HG02840 (cell line): ENCODE measurements around the gene TNNT3.
"Not testable (repeated sequence)": the region's sequence is repeated elsewhere in the genome, so short reads cannot be mapped to it uniquely, and the experiment has no call there.

ENCODE experiments used
- ATAC-seq: cut with Tn5 transposase; IDR thresholded peaks from one replicate; pipeline ENCODE4 v1.9.1; 2021; ENCODE audit warnings: mild to moderate bottlenecking, moderate library complexity, moderate number of reproducible peaks; ENCODE audit not compliant: unreplicated experiment, low FRiP score

The TNNT3 gene

GRCh38 chr11:1880746-1881441, 38.6 kb upstream of the TNNT3 start:
- ATAC-seq = no peak

- no peak for ATAC-seq
Observed at GRCh38 chr11:1881442-1882264, 37.9 kb upstream of the TNNT3 start.

DNA sequence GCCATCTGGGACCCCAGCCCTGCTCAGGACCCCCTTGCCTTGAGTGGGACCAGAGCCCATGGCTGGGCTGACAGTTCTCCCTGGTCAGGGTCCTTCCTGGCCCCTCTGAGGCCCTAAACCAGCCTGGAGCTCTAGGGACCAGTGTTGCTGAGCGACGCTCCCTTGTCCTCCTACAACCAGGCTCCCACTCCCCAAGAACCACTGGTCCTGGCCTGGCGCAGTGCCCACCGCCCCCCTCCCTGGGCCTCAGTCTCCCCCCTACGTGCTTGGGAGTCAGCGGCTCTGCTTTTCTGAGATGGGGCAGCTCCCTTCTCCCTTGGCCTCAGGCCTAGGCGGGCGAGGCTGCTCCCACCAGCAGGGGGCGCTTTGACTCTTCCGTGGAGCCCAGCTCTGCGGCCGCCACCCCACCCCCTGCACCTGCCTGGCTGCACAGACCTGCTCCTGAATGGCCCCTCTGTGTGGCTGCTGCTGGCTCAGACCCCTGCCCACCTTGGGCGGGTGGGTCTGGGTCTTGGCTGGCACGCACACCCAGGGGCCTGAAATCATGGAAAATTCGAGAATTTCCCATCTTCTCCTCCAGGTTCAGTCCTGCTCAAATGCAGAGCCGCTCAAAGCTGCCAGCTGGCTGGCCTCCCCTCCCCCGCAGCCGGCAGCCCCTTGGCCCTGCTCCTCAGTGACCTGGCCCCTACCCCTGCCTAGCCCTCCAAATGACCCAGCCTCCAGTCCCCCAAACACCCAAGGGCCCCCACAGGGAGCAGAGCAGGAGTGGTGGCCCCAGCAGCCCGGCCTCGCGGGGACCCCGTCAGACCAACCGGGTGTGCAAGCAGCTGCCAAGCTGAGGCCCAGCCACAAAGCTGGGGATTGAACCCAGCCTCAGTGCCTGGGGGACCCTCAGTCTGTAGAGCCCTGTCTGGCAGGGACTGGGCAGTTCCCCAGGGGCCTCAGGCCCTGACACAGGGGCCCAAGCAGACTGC, 37.0 kb upstream of the TNNT3 start:
- no peak for ATAC-seq

DNA sequence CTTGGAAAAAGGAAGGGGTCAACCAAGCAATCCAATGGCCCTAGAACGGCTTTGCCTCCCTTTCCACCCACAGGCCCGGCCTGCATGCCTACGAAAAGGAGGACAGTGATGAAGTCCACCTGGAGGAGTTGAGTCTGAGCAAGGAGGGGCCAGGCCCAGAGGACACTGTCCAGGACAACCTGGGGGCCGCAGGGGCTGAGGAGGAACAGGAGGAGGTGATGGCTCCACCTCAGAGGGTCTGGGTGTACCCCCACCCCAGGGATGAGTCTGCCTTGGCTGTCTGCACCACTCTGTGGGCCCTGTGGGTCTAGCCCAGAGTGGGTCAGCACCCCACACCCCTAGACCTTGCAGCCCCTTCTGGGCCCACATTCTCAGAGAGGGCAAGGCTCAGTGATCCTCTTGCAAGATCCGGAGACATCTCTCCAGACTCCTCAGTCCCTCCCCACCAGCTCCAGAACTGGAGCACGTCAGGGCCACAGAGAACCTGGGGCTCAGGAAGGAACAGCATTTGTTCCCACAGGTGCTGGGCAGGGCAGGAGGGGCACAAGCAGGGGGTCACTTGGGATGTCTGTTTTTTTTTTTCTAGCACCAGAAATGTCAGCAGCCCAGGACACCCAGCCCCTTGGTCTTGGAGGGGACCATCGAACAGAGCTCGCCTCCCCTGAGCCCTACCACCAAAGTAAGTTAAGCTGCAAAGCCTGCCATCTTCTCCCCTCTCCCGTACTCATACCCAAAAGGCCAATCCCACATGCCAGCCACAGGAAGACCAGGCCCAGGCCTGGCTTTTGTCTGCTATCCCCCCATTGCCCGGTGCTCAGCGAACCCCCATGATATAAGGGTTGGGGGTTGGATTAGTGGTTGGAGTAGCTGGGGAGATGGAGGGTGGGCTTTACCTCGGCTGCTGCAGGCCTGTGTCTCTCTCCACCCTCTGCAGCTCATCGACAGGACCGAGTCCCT, 35.9 kb upstream of the TNNT3 start:
- ATAC-seq = no peak

DNA sequence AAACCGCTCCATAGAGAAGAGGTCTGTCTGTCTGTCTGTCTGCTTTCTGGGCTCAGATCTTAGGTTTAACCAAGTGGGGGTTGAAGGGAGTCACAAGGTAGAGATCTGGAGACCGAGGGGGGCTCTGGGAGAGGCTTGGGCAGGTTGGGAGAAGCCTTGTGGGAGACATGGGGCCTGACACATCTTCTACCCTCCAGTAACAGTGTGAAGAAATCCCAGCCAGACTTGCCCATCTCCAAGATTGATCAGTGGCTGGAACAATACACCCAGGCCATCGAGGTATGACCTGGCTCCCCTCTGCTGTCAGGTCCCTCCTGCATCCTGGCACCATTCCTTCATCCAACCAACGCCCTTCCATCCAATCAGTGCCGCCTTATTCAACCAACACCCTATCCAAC, 35.2 kb upstream of the TNNT3 start:
- ATAC-seq = no peak

DNA sequence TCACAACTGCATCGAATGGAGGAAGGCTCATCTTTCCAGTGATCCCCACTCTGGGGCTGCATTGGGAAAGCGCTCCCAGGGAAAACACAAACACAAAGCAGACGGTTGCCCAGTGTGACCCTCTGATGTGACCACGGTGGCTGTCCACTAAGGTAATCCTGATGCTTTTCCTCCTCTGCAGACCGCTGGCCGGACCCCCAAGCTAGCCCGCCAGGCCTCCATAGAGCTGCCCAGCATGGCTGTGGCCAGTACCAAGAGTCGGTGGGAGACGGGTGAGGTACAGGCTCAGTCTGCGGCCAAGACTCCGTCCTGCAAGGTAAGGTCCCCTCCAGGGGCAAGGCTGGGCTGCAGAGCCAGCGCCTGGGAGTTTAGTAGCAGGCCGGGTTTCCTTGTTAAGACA, 33.0 kb upstream of the TNNT3 start:
- ATAC-seq = not testable (repeated sequence)

DNA sequence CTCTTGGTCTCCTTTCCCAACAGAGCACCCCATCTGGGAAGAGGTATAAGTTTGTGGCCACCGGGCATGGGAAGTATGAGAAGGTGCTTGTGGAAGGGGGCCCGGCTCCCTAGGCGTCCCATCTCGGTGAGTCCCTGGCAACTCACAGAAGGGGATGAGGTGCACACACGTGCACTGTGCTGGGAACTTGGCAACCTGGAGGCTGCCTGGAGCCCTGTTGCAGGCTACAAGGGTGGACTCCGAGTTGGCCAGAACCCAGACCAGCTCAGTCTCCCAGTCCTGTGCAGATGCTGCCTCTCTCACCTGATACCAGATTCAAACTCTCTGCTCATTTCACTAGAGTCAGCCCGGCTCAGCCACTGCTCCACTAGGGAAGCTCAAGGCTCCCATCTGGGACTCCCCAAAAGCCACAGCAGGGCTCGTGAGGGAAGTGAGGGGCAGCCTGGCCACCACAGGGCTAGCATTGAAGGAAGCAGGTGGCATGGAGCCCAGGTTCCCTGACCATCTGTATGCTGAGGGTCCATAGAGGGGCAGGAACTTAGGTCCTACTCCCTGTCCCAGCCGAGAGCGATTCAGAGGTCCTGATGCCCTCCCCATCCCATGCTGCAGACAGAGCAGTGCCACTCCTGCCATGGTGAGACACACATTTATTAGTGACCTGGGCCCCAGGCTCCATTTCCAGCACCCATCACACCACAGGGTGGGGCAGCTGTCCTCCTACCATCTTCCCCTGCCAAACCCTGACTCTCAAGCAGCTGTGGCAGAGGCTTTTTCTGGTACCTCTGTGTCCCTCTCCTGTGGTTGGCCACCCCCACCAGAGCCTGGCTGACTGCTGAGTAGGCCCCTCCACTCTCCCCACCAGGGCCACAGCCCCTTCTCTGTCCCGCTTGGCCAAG, 31.8 kb upstream of the TNNT3 start:
- no peak for ATAC-seq

- no peak for ATAC-seq
Observed at GRCh38 chr11:1888347-1888753, 31.2 kb upstream of the TNNT3 start.

- no peak for ATAC-seq
Observed at GRCh38 chr11:1888811-1889210, 30.7 kb upstream of the TNNT3 start.

GRCh38 chr11:1889224-1889930, 30.1 kb upstream of the TNNT3 start:
- ATAC-seq = no peak

DNA sequence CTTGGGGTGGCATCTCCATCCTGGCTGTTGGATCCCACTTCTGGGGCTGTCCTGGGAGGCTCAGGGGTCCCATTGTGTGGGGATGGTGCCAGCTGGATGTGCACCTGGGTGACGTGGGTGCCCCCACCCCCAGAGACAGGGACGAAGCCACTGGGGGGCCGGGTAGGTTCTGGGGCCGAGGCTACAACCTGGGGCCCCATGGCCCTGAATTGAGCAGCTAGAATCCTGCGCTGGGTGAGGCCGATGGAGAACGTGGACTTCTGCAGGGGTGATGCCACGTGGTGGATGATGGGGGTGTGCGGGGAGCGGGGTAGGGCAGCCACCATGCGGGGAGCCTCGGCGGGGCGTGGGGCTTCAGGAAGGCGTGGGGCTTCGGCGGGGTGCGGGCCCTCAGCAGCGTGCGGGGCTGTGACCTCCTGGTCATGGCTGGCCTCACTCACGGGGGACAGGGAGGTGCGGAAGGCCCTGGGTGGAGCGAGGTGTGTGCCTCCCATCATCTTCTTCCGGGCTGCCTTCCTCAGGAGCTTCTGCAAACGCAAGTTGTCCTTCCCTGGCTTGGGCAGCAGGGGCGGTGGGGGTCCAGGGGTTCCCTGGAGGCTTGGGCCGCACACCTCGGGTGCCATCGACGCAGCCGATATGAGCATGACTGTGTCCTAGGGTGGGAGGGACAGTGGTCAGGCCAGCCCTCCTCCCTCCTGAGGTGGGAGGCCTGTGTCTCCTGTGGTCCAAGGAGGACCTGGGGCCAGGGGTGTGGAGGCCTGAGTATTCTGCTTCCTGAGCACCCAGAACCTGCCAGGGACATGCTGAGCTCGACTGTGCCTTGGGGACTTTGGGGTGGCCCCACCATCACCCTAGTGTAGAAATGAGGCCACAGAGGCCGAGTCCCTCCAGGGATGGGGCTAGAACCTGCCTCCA, 29.3 kb upstream of the TNNT3 start:
- no peak for ATAC-seq

DNA sequence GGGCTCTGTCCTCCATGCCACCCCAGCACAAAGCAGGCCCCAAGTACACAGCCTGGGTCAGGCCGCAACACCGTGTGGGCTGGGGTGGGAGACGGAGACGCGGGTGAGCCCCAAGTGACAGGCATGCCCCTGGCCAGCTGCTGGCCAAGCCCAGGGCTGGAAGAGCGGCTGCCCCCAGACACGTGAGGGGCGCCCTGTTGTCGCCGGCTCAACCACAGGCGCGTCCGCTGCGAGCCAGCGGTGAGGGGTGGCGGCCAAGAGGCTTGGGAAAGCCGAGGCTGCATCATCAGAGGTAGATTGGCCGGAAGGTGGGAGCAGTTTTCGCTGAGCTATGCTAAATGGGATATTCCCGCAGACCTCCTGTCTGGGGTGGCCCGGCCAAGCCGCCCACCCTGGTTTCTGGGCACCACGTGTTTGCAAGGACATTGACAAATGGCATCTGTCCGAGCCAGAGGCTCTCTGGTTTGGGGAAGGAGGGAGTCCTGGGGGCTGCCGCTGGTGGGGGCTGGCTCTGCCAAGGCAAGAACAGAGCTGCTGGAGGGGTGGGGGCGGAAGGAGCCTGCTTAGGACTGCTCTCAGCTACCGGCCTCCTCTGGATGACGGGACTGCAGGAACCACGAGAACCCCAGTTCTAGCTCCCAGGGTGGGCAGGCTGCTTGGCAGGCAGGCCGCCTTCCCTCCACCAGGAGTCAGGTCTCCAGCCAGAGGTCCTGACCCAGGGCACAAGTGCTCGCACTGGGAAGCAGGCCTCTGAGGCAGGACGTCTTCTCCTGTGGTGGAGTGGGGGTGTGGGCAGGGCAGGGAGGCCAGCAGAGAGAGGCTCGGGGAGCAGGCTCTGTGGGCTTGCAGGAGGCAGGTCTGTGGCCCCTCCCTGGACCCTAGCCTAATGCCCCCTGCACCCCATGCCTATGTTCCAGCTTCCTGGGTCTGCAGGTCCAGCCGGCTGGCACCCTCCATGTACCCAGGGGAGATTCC, 28.4 kb upstream of the TNNT3 start:
- ATAC-seq = no peak

DNA sequence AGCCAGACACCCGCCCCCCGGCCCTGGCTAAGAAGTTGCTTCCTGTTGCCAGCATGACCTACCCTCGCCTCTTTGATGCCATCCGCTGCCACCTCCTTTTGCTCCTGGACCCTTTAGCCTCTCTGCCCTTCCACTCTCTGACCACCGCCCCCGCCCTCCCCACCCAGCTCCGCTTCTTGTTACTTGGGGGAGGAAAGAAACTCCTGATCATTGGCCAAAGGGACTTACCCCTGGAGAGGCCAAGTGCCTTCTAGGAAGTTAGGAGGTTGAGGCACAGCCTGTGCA, 27.7 kb upstream of the TNNT3 start, which contains the start of gene PRR33:
Gene PRR33 (minus strand): TSS at position 65 of the 285 bp plus-strand sequence. CDS start 1,311 bp downstream, outside the sequence.
- ATAC-seq = no peak

- ATAC-seq = no peak
Observed at GRCh38 chr11:1892116-1892515, 27.4 kb upstream of the TNNT3 start.

- no peak for ATAC-seq
Observed at GRCh38 chr11:1892558-1892957, 26.9 kb upstream of the TNNT3 start.
